ENCODE data around the gene OR2T35.

DNA sequence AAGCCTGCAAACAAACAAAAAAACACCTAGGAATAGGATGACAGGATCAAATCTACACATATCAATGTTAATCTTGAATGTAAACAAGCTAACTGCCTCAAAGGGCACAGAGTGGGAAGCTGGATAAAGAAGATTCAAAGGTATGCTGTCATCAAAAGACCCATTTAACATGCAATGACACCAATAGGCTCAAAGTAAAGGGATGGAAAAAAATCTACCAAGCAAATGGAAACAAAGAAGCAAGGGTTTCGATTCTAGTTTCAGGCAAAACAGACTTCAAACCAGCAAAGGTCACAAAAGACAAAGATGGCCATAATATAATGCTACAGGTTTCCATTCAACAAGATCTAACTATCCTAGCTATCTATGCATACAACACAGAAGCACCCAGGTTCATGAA, 31.3 kb downstream of the OR2T35 start:
- TF ChIP-seq, protein P1, sequence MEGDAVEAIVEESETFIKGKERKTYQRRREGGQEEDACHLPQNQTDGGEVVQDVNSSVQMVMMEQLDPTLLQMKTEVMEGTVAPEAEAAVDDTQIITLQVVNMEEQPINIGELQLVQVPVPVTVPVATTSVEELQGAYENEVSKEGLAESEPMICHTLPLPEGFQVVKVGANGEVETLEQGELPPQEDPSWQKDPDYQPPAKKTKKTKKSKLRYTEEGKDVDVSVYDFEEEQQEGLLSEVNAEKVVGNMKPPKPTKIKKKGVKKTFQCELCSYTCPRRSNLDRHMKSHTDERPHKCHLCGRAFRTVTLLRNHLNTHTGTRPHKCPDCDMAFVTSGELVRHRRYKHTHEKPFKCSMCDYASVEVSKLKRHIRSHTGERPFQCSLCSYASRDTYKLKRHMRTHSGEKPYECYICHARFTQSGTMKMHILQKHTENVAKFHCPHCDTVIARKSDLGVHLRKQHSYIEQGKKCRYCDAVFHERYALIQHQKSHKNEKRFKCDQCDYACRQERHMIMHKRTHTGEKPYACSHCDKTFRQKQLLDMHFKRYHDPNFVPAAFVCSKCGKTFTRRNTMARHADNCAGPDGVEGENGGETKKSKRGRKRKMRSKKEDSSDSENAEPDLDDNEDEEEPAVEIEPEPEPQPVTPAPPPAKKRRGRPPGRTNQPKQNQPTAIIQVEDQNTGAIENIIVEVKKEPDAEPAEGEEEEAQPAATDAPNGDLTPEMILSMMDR (IDR thresholded peaks at IDR 0.05), result no peak
- TF ChIP-seq POLR2A (IDR thresholded peaks at IDR 0.05), result no peak

Measured in testis (tissue), 2 donors.